Endothelial cell of umbilical vein (primary cell): ENCODE results near the gene ZNF346. TPM values are rescaled to one million over a fixed set of nuclear protein-coding genes. Genes with fewer than 3 reads are reported as not detected.
"Not testable (repeated sequence)": the region's sequence is repeated elsewhere in the genome, so short reads cannot be mapped to it uniquely, and the experiment has no call there.

Source experiments
- BruUV-seq: library from RNA; stranded (reverse); fragments of 400-500 nt; replicated peaks from 2 replicates; lab custom pipeline; 2021; lab: Mats Ljungman, UMichigan
- CTCF ChIA-PET: fragments of 300-600, 350-600 bp; sonication (Branson Sonifier 250); formaldehyde crosslinking; loops from one replicate; lab custom pipeline; 2021; ENCODE audit warnings: antibody characterized with exemption, inconsistent platforms; lab: Charles Lee
- POLR2A ChIA-PET: fragments of 300-600, 350-600 bp; sonication (Branson Sonifier 250); formaldehyde crosslinking; loops from one replicate; lab custom pipeline; 2021; ENCODE audit warnings: antibody characterized with exemption, inconsistent platforms; lab: Charles Lee
- DNase-seq: peaks from one replicate; pipeline ENCODE4 v3.0.0-alpha.2; 2011; ENCODE audit warnings: low read depth, low spot score
- FAIRE-seq: peaks from 2 replicates; lab custom pipeline; 2011; peaks lifted over from hg19 to GRCh38; lab: Jason Lieb, UNC
- H2AFZ ChIP-seq: 2 replicates; pipeline ENCODE4 v1.6.0; 2012; ENCODE audit warnings: low read depth, low read length, control low read depth, inconsistent platforms
- H3K27ac ChIP-seq: 2 replicates; pipeline ENCODE4 v1.5.1; 2011; ENCODE audit warnings: low read depth, mild to moderate bottlenecking, control low read depth, low read length, moderate library complexity; ENCODE audit not compliant: insufficient read depth
- H3K27me3 ChIP-seq, 2 experiments: 2 replicates each; pipeline versions ENCODE4 v1.6.0 to v1.6.1; 2011; ENCODE audit warnings: low read length in 2 of 2, mixed read lengths in 1 of 2; ENCODE audit not compliant: control insufficient read depth in 2 of 2, insufficient read depth in 2 of 2
- H3K36me3 ChIP-seq, 2 experiments: 2 replicates in 1 of 2; 3 replicates in 1 of 2; pipeline ENCODE4 v1.5.1; 2011; ENCODE audit warnings: low read length in 2 of 2, mild to moderate bottlenecking in 1 of 2, moderate library complexity in 1 of 2; ENCODE audit not compliant: control insufficient read depth in 2 of 2, insufficient read depth in 2 of 2; ENCODE audit errors: extremely low read depth in 1 of 2
- H3K4me1 ChIP-seq: 3 replicates; pipeline ENCODE4 v1.5.1; 2011; ENCODE audit warnings: mild to moderate bottlenecking, low read length; ENCODE audit not compliant: control insufficient read depth, insufficient read depth; ENCODE audit errors: extremely low read depth
- H3K4me2 ChIP-seq: 2 replicates; pipeline ENCODE4 v1.6.1; 2011; ENCODE audit warnings: low read length, control low read depth, mixed read lengths; ENCODE audit not compliant: insufficient read depth
- H3K4me3 ChIP-seq, 3 experiments: fragments of 200-600 bp in 1 of 3; sonication (generic), shearing (Covaris generic) in 1 of 3; replicated peaks in 1 of 3; 2 replicates each; pipeline ENCODE4 v1.5.1; 2011 to 2016; ENCODE audit warnings: control low read depth in 3 of 3, low read length in 3 of 3, mild to moderate bottlenecking in 2 of 3, inconsistent platforms in 1 of 3, low read depth in 1 of 3, moderate library complexity in 1 of 3; ENCODE audit not compliant: insufficient read depth in 1 of 3
- H3K79me2 ChIP-seq: 2 replicates; pipeline ENCODE4 v1.6.0; 2012; ENCODE audit warnings: low read length, inconsistent platforms; ENCODE audit not compliant: control insufficient read depth, insufficient read depth
- H3K9ac ChIP-seq: replicated peaks from 2 replicates; pipeline ENCODE3; 2011; ENCODE audit warnings: low read length, control low read depth; ENCODE audit not compliant: insufficient read depth; ENCODE audit errors: extremely low read depth
- H3K9me1 ChIP-seq: replicated peaks from 3 replicates; pipeline ENCODE4 v1.6.0; 2011; ENCODE audit warnings: mild to moderate bottlenecking, low read length; ENCODE audit not compliant: control insufficient read depth, insufficient read depth; ENCODE audit errors: extremely low read depth
- H3K9me3 ChIP-seq: replicated peaks from 2 replicates; pipeline ENCODE4 v1.5.1; 2012; ENCODE audit warnings: low read length, inconsistent platforms; ENCODE audit not compliant: control insufficient read depth, insufficient read depth
- H4K20me1 ChIP-seq: replicated peaks from 2 replicates; pipeline ENCODE3; 2011; ENCODE audit warnings: mild to moderate bottlenecking, low read length; ENCODE audit not compliant: control insufficient read depth, insufficient read depth; ENCODE audit errors: extremely low read depth
- FOS ChIP-seq: IDR thresholded peaks from 2 replicates; pipeline ENCODE4 v1.6.1; 2011; ENCODE audit warnings: mild to moderate bottlenecking, low read length, moderate library complexity, borderline replicate concordance; ENCODE audit not compliant: insufficient read depth
- JUN ChIP-seq: IDR thresholded peaks from 2 replicates; pipeline ENCODE4 v1.6.1; 2011; ENCODE audit warnings: borderline replicate concordance, low read depth; ENCODE audit not compliant: insufficient read length, insufficient read depth
- MAX ChIP-seq: IDR thresholded peaks from 2 replicates; pipeline ENCODE4 v1.6.1; 2011; ENCODE audit not compliant: insufficient read depth, insufficient read length
- dilution Hi-C: fragments of 300-500 bp; cut with MboI; formaldehyde crosslinking; loops from one replicate; pipeline ENCODE4 v1.15.0; 2019; ENCODE audit warnings: low sequenced_read_pairs; ENCODE audit not compliant: extremely low pct_ligation_motif_present
- intact Hi-C: fragments of 100-400 bp; cut with micrococcal nuclease; formaldehyde crosslinking; loops from one replicate; pipeline ENCODE4 v1.10.0; 2022
- polyA plus RNA-seq, 4 experiments: library from polyadenylated mRNA; depleted of rRNA in 3 of 4; stranded (reverse) in 3 of 4; unstranded in 1 of 4; fragments of >200 nt; gene quantifications; 2 replicates each; pipeline versions ENCODE4 v1.2.1 to v1.2.3, GENCODE V29; 2011 to 2012; ENCODE audit warnings: missing spikeins in 1 of 4
- total RNA-seq: library from RNA; stranded (reverse); gene quantifications from 2 replicates; pipeline ENCODE4 v1.2.3, GENCODE V29; 2021
- TF ChIP-seq, protein P1 (sequence below), 2 donors: IDR thresholded peaks; 1 replicate in 1 of 2; 2 replicates in 1 of 2; pipeline ENCODE4 v1.5.1; 2011; ENCODE audit warnings: low read length in 2 of 2, mild to moderate bottlenecking in 2 of 2, moderate library complexity in 2 of 2, control low read depth in 1 of 2, inconsistent platforms in 1 of 2, low read depth in 1 of 2; ENCODE audit not compliant: insufficient read depth in 1 of 2; ENCODE audit errors: extremely low read depth in 1 of 2

The ZNF346 gene
- total and polyA plus RNA-seq, 2 donors (not counting 3 experiments of a cell fraction or from before 2014, with no cell fraction given), result 25.3 to 35.2 TPM

GRCh38 chr5:176996780-176997179 is 25.7 kb upstream of the ZNF346 start:
- FAIRE-seq (no peak), DNase-seq (no peak)
- intact Hi-C loops, result loop anchor here (10.0 kb wide), 1 partner anchor 462 kb away; the partner anchor contains the start of gene RNF44
- Histone ChIP-seq H3K4me1 (peaks cover 37% of the 10 kb centered on the region), H3K4me3 (no peak overlapping the region), H4K20me1 (no peaks in the 10 kb centered on the region), H3K27me3 (no peaks in the 10 kb centered on the region), H3K27ac (peak overlapping the region; percentile 92), H3K36me3 (no peaks in the 10 kb centered on the region), H3K79me2 (peaks cover 88% of the 10 kb centered on the region), H3K9me1 (no peaks in the 10 kb centered on the region), H3K4me2 (no peak overlapping the region), H2AFZ (no peak overlapping the region), H3K9me3 (no peaks in the 10 kb centered on the region), H3K9ac (no peak overlapping the region)
- dilution Hi-C loops, result no loop called here
- CTCF ChIA-PET, result interaction anchor here (1.1 kb wide), 1 partner anchor 40 kb away, joined by 3 read pairs; no protein-coding TSS in a partner anchor
- POLR2A ChIA-PET, result no interaction called here
- no peak for TF ChIP-seq JUN
- BruUV-seq, result no TSS peak

DNA sequence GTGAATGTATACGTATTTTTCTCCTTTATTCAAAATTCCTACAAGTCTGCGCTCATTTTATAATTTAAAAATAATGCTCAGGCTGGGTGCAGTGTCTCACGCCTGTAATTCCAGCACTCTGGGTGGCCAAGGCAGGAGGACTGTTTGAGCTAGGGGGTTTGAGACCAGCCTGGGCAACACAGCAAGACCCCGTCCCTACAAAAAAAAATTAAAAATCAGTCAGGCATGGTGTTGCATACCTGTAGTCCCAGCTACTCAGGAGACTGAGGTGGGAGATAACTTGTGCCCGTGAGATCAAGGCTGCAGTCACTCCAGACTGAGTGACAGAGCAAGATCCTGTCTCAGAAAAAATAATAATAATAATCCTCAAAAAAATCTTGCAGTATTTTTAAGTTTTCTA is 23.7 kb upstream of the ZNF346 start:
- POLR2A ChIA-PET, result no interaction called here
- no peaks in the 10 kb centered on the region for H3K27me3 ChIP-seq
- no peaks in the 10 kb centered on the region for H3K9me1 ChIP-seq
- no peak overlapping the region for H3K4me2 ChIP-seq
- no peak overlapping the region for H3K9ac ChIP-seq
- peaks cover 88% of the 10 kb centered on the region for H3K79me2 ChIP-seq
- intact Hi-C loops (loop anchor here (10.0 kb wide), 1 partner anchor 464 kb away; the partner anchor contains the start of gene RNF44), dilution Hi-C loops (no loop called here)
- CTCF ChIA-PET, result no interaction called here
- H2AFZ ChIP-seq, result no peak overlapping the region
- peaks cover 32% of the 10 kb centered on the region for H3K4me1 ChIP-seq
- H3K4me3 ChIP-seq, result no peak overlapping the region
- DNase-seq (no peak), FAIRE-seq (no peak)
- TF ChIP-seq, protein P1, sequence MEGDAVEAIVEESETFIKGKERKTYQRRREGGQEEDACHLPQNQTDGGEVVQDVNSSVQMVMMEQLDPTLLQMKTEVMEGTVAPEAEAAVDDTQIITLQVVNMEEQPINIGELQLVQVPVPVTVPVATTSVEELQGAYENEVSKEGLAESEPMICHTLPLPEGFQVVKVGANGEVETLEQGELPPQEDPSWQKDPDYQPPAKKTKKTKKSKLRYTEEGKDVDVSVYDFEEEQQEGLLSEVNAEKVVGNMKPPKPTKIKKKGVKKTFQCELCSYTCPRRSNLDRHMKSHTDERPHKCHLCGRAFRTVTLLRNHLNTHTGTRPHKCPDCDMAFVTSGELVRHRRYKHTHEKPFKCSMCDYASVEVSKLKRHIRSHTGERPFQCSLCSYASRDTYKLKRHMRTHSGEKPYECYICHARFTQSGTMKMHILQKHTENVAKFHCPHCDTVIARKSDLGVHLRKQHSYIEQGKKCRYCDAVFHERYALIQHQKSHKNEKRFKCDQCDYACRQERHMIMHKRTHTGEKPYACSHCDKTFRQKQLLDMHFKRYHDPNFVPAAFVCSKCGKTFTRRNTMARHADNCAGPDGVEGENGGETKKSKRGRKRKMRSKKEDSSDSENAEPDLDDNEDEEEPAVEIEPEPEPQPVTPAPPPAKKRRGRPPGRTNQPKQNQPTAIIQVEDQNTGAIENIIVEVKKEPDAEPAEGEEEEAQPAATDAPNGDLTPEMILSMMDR (IDR thresholded peaks at IDR 0.05; ENCODE audit: extremely low read depth in 1 of 2, insufficient read depth in 1 of 2, low read depth in 1 of 2, low read length in 2 of 2), result no peak
- TF ChIP-seq FOS, result no peak
- no peak for TF ChIP-seq JUN
- no peak for TF ChIP-seq MAX
- H4K20me1 ChIP-seq, result no peaks in the 10 kb centered on the region
- no peak overlapping the region for H3K27ac ChIP-seq
- no peaks in the 10 kb centered on the region for H3K36me3 ChIP-seq
- BruUV-seq, result no TSS peak
- no peaks in the 10 kb centered on the region for H3K9me3 ChIP-seq

GRCh38 chr5:176999526-176999925 is 23.0 kb upstream of the ZNF346 start:
- FAIRE-seq, H2AFZ ChIP-seq, H3K9me3 ChIP-seq, CTCF ChIA-PET, H3K27ac ChIP-seq, BruUV-seq, H3K9me1 ChIP-seq, dilution Hi-C loops, H3K36me3 ChIP-seq, H3K27me3 ChIP-seq, H3K9ac ChIP-seq, H3K4me3 ChIP-seq, H3K4me2 ChIP-seq, H4K20me1 ChIP-seq, DNase-seq, POLR2A ChIA-PET: not testable (repeated sequence)
- Histone ChIP-seq H3K4me1 (peaks cover 31% of the 10 kb centered on the region), H3K79me2 (peaks cover 89% of the 10 kb centered on the region)
- intact Hi-C loops, result loop anchor here (10.0 kb wide), 1 partner anchor 465 kb away; the partner anchor contains the start of gene RNF44
